GM10266 (cell line): ENCODE data around the gene IP6K3.

Source experiments
- DNase-seq: peaks from one replicate; pipeline ENCODE4 v3.0.0; 2012; ENCODE audit errors: extremely low spot score
- CTCF ChIP-seq: IDR thresholded peaks from 2 replicates; pipeline ENCODE4 v1.5.1; 2012; ENCODE audit warnings: mild to moderate bottlenecking, low read depth; ENCODE audit not compliant: control insufficient read depth, insufficient read depth; ENCODE audit errors: missing control alignments

IP6K3 gene

GRCh38 chr6:33716379-33716778 lies 30.3 kb downstream of the IP6K3 start:
- no peak for TF ChIP-seq CTCF
- no peak for DNase-seq

- TF ChIP-seq CTCF, result no peak
- no peak for DNase-seq
Observed at GRCh38 chr6:33714385-33715040, 32.2 kb downstream of the IP6K3 start.

- DNase-seq, result no peak
- TF ChIP-seq CTCF, result no peak
Observed at GRCh38 chr6:33713786-33714185, 32.9 kb downstream of the IP6K3 start.

GRCh38 chr6:33712914-33713313 lies 33.8 kb downstream of the IP6K3 start:
- DNase-seq, result no peak
- no peak for TF ChIP-seq CTCF

GRCh38 chr6:33711140-33712129 lies 35.3 kb downstream of the IP6K3 start, which contains the start of gene UQCC2:
UQCC2 (minus strand) TSS chr6:33711700; CDS start chr6:33711686, 14 bp downstream.
- TF ChIP-seq CTCF, result peak; percentile 78

GRCh38 chr6:33710296-33711121 lies 36.2 kb downstream of the IP6K3 start:
- DNase-seq, result no peak
- TF ChIP-seq CTCF, result no peak

More at GRCh38 chr6:33711140-33712129, 35.3 kb downstream of the IP6K3 start, which contains the start of gene UQCC2:
- DNase-seq, result peak; percentile 94
